A673 (cell line): ENCODE data around the gene APOL1. TPM values are rescaled to one million over a fixed set of nuclear protein-coding genes. Genes with fewer than 3 reads are reported as not detected.
A peak's percentile ranks its signal among the peaks of the same experiment; 100 is the strongest.

Source experiments
- BruUV-seq: library from RNA; stranded (reverse); fragments of 400-500 nt; replicated peaks from 2 replicates; lab custom pipeline; 2021; lab: Mats Ljungman, UMichigan
- CTCF ChIA-PET: fragments of 300-600 bp; sonication (Branson Sonifier 250); formaldehyde crosslinking; loops from one replicate; lab custom pipeline; 2022; ENCODE audit warnings: antibody characterized with exemption; lab: Charles Lee
- POLR2A ChIA-PET: fragments of 300-600 bp; sonication (Branson Sonifier 250); formaldehyde crosslinking; loops from one replicate; lab custom pipeline; 2022; ENCODE audit warnings: antibody characterized with exemption; ENCODE audit not compliant: low non-redundant PET; lab: Charles Lee
- DNase-seq: peaks from one replicate; pipeline ENCODE4 v3.0.0-alpha.2; 2015; ENCODE audit warnings: low spot score
- H3K27ac ChIP-seq: fragments of 200-600 bp; sonication (generic); 2 replicates; pipeline ENCODE4 v1.5.1; 2016; ENCODE audit warnings: mixed run types, low read depth, mild to moderate bottlenecking, mixed read lengths, antibody characterized with exemption, low read length; ENCODE audit not compliant: poor library complexity, severe bottlenecking
- H3K27me3 ChIP-seq: fragments of 200-600 bp; sonication (generic); replicated peaks from 2 replicates; pipeline ENCODE4 v1.6.1; 2017; ENCODE audit warnings: mixed run types, low read depth, mild to moderate bottlenecking, mixed read lengths, antibody characterized with exemption, low read length; ENCODE audit not compliant: insufficient read depth, poor library complexity
- H3K36me3 ChIP-seq: fragments of 200-600 bp; sonication (generic); 2 replicates; pipeline ENCODE4 v1.6.1; 2016; ENCODE audit warnings: mixed run types, mild to moderate bottlenecking, mixed read lengths, antibody characterized with exemption, low read length; ENCODE audit not compliant: insufficient read depth, poor library complexity, severe bottlenecking
- H3K4me1 ChIP-seq: fragments of 200-600 bp; sonication (generic); 2 replicates; pipeline ENCODE4 v1.6.1; 2017; ENCODE audit warnings: mixed run types, mild to moderate bottlenecking, mixed read lengths, antibody characterized with exemption, low read length; ENCODE audit not compliant: insufficient read depth, poor library complexity, severe bottlenecking
- H3K4me3 ChIP-seq: fragments of 200-600 bp; sonication (generic); 2 replicates; pipeline ENCODE4 v1.5.1; 2016; ENCODE audit warnings: low read depth, mixed run types, mild to moderate bottlenecking, mixed read lengths, low read length; ENCODE audit not compliant: poor library complexity, severe bottlenecking
- H3K9me3 ChIP-seq: fragments of 200-600 bp; sonication (generic); 2 replicates; pipeline ENCODE4 v1.6.1; 2016; ENCODE audit warnings: mixed run types, low read depth, mild to moderate bottlenecking, mixed read lengths, antibody characterized with exemption, low read length; ENCODE audit not compliant: poor library complexity, severe bottlenecking
- EZH2 ChIP-seq: fragments of 200-600 bp; sonication (generic); IDR thresholded peaks from 2 replicates; pipeline ENCODE4 v1.6.1; 2017; ENCODE audit warnings: borderline replicate concordance, low read depth, mild to moderate bottlenecking, mixed read lengths, antibody characterized with exemption, low read length; ENCODE audit not compliant: poor library complexity, severe bottlenecking
- intact Hi-C: fragments of 100-400 bp; cut with micrococcal nuclease; formaldehyde crosslinking; loops from one replicate; pipeline ENCODE4 v1.10.0; 2022; ENCODE audit not compliant: unreplicated experiment
- total RNA-seq: library from RNA; stranded (reverse); gene quantifications from 2 replicates; pipeline ENCODE4 v1.2.3, GENCODE V29; 2021
- TF ChIP-seq, protein P1 (sequence below): fragments of 300-800, 200-600 bp; sonication (generic); conservative IDR thresholded peaks from 2 replicates; pipeline ENCODE4 v1.5.1; 2017; ENCODE audit warnings: low read depth, mild to moderate bottlenecking, antibody characterized with exemption, low read length, moderate library complexity, mixed read lengths

The APOL1 gene
- total RNA-seq, 1 experiment from 2014 or later = 0.30 TPM

DNA sequence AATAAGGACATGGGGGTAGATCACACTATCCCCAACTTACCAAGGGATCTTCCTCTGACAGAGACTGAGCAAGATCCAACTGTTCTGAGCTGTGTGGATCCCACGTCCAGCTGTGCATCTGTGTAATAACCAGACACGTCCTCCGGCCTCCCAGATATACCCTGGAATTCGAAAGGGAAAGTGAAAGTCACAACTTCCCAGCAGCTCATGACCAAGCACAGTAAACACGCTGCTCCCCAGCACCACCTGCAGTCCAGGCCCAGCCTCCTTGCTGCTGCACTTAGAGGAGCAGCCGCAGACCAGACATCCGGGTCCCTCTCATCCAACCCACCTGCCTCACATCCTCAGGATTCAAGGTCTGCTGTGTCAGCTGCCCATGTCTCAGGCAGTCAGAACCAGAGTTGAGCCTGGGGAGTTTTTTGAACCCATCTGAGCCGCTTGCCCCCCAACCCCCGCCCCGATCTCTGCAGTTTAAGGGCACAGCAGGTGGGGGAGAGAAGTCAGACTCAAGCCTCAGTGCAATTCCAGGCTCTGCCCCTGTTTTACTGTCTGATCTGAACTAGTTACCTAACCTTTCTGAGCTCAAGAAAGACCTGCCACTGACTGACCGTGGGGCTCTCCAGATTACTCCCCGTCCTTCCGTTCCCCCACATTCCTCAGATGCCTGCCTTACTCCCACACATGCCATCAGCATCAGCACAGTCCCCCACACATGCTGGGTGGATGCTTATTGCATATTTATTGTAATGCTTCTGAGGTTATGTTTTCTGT, 13.3 kb upstream of the APOL1 start, which contains the start of gene APOL2:
TSS of gene APOL2 (minus strand) at position 127 of the 771 bp plus-strand sequence. CDS start 6,365 bp downstream, outside the sequence.
- BruUV-seq = no TSS peak
- no peak for TF ChIP-seq EZH2
- TF ChIP-seq, protein P1, sequence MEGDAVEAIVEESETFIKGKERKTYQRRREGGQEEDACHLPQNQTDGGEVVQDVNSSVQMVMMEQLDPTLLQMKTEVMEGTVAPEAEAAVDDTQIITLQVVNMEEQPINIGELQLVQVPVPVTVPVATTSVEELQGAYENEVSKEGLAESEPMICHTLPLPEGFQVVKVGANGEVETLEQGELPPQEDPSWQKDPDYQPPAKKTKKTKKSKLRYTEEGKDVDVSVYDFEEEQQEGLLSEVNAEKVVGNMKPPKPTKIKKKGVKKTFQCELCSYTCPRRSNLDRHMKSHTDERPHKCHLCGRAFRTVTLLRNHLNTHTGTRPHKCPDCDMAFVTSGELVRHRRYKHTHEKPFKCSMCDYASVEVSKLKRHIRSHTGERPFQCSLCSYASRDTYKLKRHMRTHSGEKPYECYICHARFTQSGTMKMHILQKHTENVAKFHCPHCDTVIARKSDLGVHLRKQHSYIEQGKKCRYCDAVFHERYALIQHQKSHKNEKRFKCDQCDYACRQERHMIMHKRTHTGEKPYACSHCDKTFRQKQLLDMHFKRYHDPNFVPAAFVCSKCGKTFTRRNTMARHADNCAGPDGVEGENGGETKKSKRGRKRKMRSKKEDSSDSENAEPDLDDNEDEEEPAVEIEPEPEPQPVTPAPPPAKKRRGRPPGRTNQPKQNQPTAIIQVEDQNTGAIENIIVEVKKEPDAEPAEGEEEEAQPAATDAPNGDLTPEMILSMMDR = peak; percentile 74
- CTCF ChIA-PET = interaction anchor here (0.6 to 1.1 kb wide), 5 partner anchors 37 to 337 kb away, joined by 3 to 6 read pairs (median 4); no protein-coding TSS in a partner anchor
- Histone ChIP-seq H3K36me3 (no peaks in the 10 kb centered on the region), H3K27me3 (no peaks in the 10 kb centered on the region), H3K4me3 (peak within 1 kb of the TSS; percentile 60), H3K9me3 (no peaks in the 10 kb centered on the region), H3K4me1 (peaks cover 18% of the 10 kb centered on the region), H3K27ac (peak within 1 kb of the TSS; percentile 71)
- POLR2A ChIA-PET = interaction anchor here (0.5 kb wide), 1 partner anchor 879 kb away, joined by 3 read pairs; no protein-coding TSS in a partner anchor
- intact Hi-C loops = no loop called here
- DNase-seq = peak; percentile 96

DNA sequence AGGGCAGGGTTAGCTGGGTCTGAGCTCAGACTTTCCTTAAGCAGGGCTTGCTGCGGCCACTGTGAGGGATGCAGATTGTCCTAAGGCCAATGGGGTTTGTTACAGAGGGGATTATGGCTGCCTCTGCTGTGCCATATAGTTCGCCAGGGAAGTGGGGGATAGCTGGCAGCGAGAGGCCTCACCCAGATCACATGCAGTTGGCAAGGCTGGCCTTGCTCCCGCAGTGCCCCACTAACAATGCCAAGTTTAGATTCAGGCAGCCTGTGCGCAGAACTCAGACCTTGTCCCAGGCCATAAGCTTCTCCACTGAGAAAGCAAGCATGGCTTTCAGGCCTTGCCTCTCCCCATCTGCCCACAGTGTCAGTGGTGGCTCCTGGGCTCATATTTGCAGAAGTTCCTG, 8.9 kb upstream of the APOL1 start:
- DNase-seq = no peak
- intact Hi-C loops = no loop called here
- no peaks in the 10 kb centered on the region for H3K9me3 ChIP-seq
- no peaks in the 10 kb centered on the region for H3K36me3 ChIP-seq
- TF ChIP-seq EZH2 = no peak
- TF ChIP-seq, protein P1 = no peak
- ChIA-PET POLR2A (no interaction called here), CTCF (no interaction called here)
- H3K4me3 ChIP-seq = no peak overlapping the region
- BruUV-seq = no TSS peak
- no peaks in the 10 kb centered on the region for H3K27me3 ChIP-seq
- no peak overlapping the region for H3K27ac ChIP-seq
- peaks cover 5% of the 10 kb centered on the region for H3K4me1 ChIP-seq

DNA sequence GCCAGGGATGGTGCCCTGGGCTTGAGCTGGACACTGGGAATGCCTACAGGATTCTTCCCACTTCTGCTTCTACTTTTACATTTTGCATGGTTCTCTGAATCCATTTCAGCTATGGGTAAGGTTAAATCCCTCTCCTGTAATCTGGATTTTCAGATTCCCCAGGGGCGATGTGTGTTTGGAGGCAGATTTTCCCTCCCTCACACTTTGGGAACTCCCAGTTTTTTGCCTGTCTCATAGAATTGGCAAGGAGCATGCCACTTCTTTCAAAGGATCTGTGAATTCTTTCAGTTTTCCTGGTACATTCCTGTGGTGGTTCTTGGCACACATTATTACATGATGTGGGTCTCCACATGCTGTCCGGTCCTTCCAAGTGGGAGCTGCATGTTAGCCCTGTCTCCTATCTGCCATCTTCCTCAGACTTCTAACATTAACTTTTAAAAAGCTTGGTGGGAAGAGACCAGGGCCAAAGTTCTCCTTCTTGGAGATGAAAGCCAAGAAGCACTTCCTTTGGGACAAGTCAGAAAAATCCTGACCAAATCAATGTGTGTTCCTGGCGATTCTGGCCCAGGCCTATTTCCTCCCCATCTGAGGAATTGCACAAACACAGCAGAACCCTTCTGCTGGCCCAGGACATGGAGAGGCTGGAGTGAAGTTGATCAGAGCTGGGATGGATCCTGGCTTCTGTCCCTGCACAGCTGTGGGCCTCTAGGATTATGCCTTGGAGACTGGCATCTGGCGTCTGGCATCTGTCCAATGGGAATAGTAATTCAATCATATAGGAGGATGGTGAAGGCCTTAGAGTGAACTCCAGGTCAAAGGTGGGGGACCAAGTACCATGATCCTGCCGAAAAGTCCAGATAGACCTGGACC, 8.2 kb upstream of the APOL1 start:
- no peaks in the 10 kb centered on the region for H3K27me3 ChIP-seq
- no peak for TF ChIP-seq EZH2
- TF ChIP-seq, protein P1 = no peak
- H3K9me3 ChIP-seq = no peaks in the 10 kb centered on the region
- no peak overlapping the region for H3K4me3 ChIP-seq
- H3K4me1 ChIP-seq = peaks cover 3% of the 10 kb centered on the region
- no peak for DNase-seq
- CTCF ChIA-PET = no interaction called here
- no TSS peak for BruUV-seq
- POLR2A ChIA-PET = no interaction called here
- H3K36me3 ChIP-seq = no peaks in the 10 kb centered on the region
- H3K27ac ChIP-seq = no peak overlapping the region
- intact Hi-C loops = no loop called here
